ENCODE measurements around the gene CCT5.

Gene CCT5

DNA sequence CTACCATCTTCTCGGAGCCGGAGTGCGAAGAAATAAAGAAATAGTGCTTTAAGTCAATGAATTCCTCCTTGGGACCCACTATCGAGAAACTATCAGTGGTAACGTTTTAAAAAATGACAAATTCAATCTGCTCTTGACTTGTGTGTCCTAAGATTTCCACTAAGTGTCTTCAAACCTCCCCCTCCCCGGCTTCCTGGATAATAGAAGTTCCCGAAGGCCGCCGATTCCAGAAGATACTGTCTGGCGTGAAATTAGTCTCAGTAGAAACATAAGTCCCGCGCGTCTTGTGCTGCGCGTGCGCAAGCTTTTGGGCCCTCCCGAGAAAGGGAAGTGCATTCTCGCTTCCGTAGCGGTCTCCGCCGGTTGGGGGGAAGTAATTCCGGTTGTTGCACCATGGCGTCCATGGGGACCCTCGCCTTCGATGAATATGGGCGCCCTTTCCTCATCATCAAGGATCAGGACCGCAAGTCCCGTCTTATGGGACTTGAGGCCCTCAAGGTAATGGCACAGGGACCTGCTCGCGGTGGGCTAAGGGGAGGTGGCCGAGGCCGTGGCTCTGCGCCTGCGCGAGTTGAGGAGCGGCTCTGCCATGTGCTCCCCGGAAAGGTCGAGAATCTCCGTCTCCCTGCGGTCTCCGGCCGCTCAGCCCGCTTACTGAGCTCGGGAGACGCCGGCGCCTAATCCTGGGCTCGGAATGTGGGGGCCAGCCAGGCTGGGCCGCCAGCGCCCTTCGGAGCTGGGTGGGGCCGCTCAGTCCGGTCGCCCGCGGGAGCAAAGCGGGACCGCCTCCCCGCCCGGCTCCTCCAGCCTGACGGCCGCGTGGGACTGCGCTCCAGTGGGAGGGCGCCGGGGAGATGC lies at the start of gene CCT5:
TSS of gene CCT5 (plus strand) at position 333 of the 858 bp plus-strand sequence. CDS start at position 394, 61 bp downstream.
- Histone ChIP-seq H3K9ac (ENCODE audit: low read depth, low read length) (peak within 1 kb of the TSS; percentile 100), H3K9me3 (ENCODE audit: insufficient read depth, low read depth, low read length) (no peaks in the 10 kb centered on the region), H3K27ac (ENCODE audit: low read length) (peak within 1 kb of the TSS; percentile 96), H3K27me3 (ENCODE audit: insufficient read depth, low read length) (no peaks in the 10 kb centered on the region), H3K4me3 (ENCODE audit: low read length) (peak within 1 kb of the TSS; percentile 89), H3K4me1 (ENCODE audit: insufficient read depth, low read length) (peaks cover 6% of the 10 kb centered on the region; the same call in 1 of the 2 replicates), H3K36me3 (ENCODE audit: insufficient read depth, low read depth, low read length) (peaks cover 34% of the 10 kb centered on the region)

GRCh38 chr5:10201223-10201868 lies 48.7 kb upstream of the CCT5 start:
- Histone ChIP-seq H3K4me3 (ENCODE audit: low read length) (peak overlapping the region; percentile 30; the same call in 1 of the 2 replicates), H3K36me3 (ENCODE audit: insufficient read depth, low read depth, low read length) (no peaks in the 10 kb centered on the region), H3K9me3 (ENCODE audit: insufficient read depth, low read depth, low read length) (peaks cover 8% of the 10 kb centered on the region; the same call in 1 of the 2 replicates), H3K27me3 (ENCODE audit: insufficient read depth, low read length) (no peaks in the 10 kb centered on the region), H3K9ac (ENCODE audit: low read depth, low read length) (peak overlapping the region; percentile 5; the same call in 1 of the 2 replicates), H3K27ac (ENCODE audit: low read length) (no peak overlapping the region), H3K4me1 (ENCODE audit: insufficient read depth, low read length) (peaks cover 10% of the 10 kb centered on the region; the same call in 1 of the 2 replicates)

DNA sequence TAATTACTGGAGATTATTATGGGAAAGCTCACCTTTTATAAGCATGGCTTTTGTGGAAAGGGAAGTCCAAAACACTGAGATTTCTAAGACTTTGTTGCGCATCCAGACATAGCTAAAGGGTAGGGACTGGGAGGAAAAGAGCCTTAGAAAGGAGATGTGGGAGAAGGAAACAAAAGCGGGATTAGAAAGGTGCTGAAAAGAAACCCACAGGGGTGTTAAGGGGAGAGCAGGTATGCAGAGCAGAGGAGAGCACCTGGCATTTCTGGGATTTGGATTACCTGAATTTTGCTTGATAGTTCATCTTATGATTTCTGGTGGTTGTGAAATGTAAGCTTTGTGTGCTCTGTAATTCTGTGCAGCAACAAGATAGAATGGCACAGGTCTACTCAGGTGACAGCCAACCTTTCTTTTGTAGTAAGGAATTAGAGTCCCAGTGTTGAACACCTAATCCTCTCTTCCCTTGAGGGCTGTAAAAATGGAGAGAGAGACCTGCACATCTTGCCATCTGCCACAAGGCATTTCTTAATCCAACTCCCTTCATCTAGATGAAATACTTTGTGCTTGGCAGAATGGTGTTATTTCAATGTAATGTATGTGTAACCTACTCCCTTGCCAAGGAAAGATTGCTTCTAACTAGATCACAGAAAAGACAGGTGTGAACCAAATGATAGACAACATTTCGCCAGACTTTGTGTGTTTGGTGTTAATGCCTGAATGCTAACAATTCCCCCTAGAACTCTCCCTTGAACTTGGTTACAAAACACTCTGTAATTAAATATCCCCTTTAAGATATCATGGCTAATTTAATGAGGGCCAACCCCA lies 47.8 kb upstream of the CCT5 start:
- Histone ChIP-seq H3K36me3 (ENCODE audit: insufficient read depth, low read depth, low read length) (no peaks in the 10 kb centered on the region), H3K4me3 (ENCODE audit: low read length) (peak overlapping the region; percentile 30; the same call in 1 of the 2 replicates), H3K27me3 (ENCODE audit: insufficient read depth, low read length) (no peaks in the 10 kb centered on the region), H3K9me3 (ENCODE audit: insufficient read depth, low read depth, low read length) (peaks cover 8% of the 10 kb centered on the region; the same call in 1 of the 2 replicates), H3K27ac (ENCODE audit: low read length) (no peak overlapping the region), H3K4me1 (ENCODE audit: insufficient read depth, low read length) (peaks cover 10% of the 10 kb centered on the region; the same call in 1 of the 2 replicates), H3K9ac (ENCODE audit: low read depth, low read length) (peak overlapping the region; percentile 5; the same call in 1 of the 2 replicates)

- H3K27ac ChIP-seq (ENCODE audit: low read length): no peak overlapping the region
- H3K36me3 ChIP-seq (ENCODE audit: insufficient read depth, low read depth, low read length): no peaks in the 10 kb centered on the region
- no peak overlapping the region for H3K4me3 ChIP-seq (ENCODE audit: low read length)
- H3K9ac ChIP-seq (ENCODE audit: low read depth, low read length): no peak overlapping the region
- H3K4me1 ChIP-seq (ENCODE audit: insufficient read depth, low read length): no peaks in the 10 kb centered on the region
- no peaks in the 10 kb centered on the region for H3K9me3 ChIP-seq (ENCODE audit: insufficient read depth, low read depth, low read length)
- H3K27me3 ChIP-seq (ENCODE audit: insufficient read depth, low read length): no peaks in the 10 kb centered on the region
Measured at GRCh38 chr5:10209004-10209403, 41.1 kb upstream of the CCT5 start.

GRCh38 chr5:10213316-10213715 lies 36.8 kb upstream of the CCT5 start:
- Histone ChIP-seq H3K27ac (ENCODE audit: low read length) (no peak overlapping the region), H3K9me3 (ENCODE audit: insufficient read depth, low read depth, low read length) (no peaks in the 10 kb centered on the region), H3K27me3 (ENCODE audit: insufficient read depth, low read length) (no peaks in the 10 kb centered on the region), H3K36me3 (ENCODE audit: insufficient read depth, low read depth, low read length) (no peaks in the 10 kb centered on the region), H3K4me1 (ENCODE audit: insufficient read depth, low read length) (no peaks in the 10 kb centered on the region), H3K4me3 (ENCODE audit: low read length) (no peak overlapping the region), H3K9ac (ENCODE audit: low read depth, low read length) (no peak overlapping the region)

DNA sequence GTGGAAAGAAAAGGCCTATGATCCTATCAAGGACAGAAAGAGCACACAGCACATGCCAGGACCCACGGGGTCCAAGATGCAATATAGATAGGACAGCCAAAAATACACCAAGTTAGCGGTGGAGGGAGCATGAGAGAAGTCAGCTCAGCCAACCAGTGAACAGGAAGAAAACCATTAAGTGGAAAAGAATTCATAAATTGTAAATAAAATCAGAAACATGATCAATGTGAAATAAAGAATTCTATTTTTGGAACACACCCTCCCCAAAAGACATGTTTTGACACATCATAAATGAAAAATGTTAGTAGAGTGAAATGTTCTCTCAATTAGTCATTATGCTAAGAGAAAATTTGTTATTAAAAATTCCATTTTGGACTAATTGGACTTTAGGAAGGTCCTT lies 36.0 kb upstream of the CCT5 start:
- Histone ChIP-seq H3K9me3 (ENCODE audit: insufficient read depth, low read depth, low read length) (no peaks in the 10 kb centered on the region), H3K27me3 (ENCODE audit: insufficient read depth, low read length) (no peaks in the 10 kb centered on the region), H3K27ac (ENCODE audit: low read length) (no peak overlapping the region), H3K9ac (ENCODE audit: low read depth, low read length) (no peak overlapping the region), H3K4me3 (ENCODE audit: low read length) (no peak overlapping the region), H3K4me1 (ENCODE audit: insufficient read depth, low read length) (no peaks in the 10 kb centered on the region), H3K36me3 (ENCODE audit: insufficient read depth, low read depth, low read length) (no peaks in the 10 kb centered on the region)

DNA sequence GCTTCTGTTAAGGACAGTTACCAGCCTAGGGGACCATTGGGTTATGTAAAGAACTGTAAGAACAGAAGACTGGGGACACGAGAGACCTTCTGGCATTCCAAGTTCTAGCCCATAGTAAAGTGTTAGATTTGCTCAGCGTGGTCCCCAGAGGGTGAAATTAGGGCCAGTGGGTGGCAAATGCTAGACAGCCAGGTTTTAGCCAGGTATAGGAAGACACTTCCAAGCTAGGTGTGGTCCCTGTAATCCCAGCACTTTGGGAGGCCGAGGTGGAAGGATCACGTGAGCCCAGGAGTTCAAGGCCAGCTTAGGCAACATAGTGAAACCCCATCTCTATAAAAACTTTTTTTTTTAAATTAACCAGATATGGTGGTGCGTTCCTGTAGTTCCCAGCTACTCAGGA lies 34.7 kb upstream of the CCT5 start:
- H3K4me1 ChIP-seq (ENCODE audit: insufficient read depth, low read length): no peaks in the 10 kb centered on the region
- no peaks in the 10 kb centered on the region for H3K36me3 ChIP-seq (ENCODE audit: insufficient read depth, low read depth, low read length)
- no peak overlapping the region for H3K27ac ChIP-seq (ENCODE audit: low read length)
- no peak overlapping the region for H3K9ac ChIP-seq (ENCODE audit: low read depth, low read length)
- H3K4me3 ChIP-seq (ENCODE audit: low read length): no peak overlapping the region
- H3K27me3 ChIP-seq (ENCODE audit: insufficient read depth, low read length): no peaks in the 10 kb centered on the region
- no peaks in the 10 kb centered on the region for H3K9me3 ChIP-seq (ENCODE audit: insufficient read depth, low read depth, low read length)

DNA sequence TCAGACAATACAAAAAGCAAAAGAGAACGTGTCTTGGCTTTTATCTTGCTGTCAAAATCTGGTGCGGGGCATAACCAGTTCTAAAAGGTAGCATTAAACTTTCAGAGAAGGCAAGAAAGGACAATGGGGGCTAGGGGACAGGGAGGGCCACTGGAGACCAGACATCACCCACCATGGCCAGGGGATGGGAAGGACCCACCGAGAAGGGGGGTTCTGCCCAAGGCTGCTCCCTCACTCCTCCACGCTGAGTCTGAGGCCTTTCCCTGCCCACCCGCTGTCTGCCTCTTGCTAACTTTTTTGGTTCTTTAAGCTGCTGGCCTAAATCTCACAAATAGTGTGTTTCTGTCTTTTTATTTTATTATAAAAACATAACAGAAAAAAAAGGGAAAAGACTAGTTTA lies 34.0 kb upstream of the CCT5 start:
- Histone ChIP-seq H3K9ac (ENCODE audit: low read depth, low read length) (no peak overlapping the region), H3K4me3 (ENCODE audit: low read length) (no peak overlapping the region), H3K36me3 (ENCODE audit: insufficient read depth, low read depth, low read length) (no peaks in the 10 kb centered on the region), H3K27ac (ENCODE audit: low read length) (no peak overlapping the region), H3K27me3 (ENCODE audit: insufficient read depth, low read length) (no peaks in the 10 kb centered on the region), H3K9me3 (ENCODE audit: insufficient read depth, low read depth, low read length) (no peaks in the 10 kb centered on the region), H3K4me1 (ENCODE audit: insufficient read depth, low read length) (no peaks in the 10 kb centered on the region)

DNA sequence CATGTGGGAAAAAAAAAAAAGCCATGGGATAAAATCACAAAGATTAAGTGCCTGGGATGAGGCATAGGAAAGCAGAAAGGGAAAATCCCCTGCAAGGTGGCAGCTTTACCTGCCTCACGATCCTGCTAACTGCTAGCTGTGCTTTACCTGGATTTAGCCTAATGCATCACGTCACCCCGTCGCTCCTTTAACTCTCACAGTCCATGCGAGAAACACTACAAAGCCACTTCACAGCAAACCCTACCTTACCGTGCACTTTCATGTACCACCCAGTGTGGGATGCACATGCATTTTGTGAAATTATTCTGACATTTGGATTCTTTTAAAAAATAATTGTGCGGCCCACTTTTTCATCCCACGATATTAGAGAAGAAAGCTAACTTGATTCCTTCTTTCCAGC lies 31.4 kb upstream of the CCT5 start:
- Histone ChIP-seq H3K9ac (ENCODE audit: low read depth, low read length) (no peak overlapping the region), H3K27ac (ENCODE audit: low read length) (no peak overlapping the region), H3K4me3 (ENCODE audit: low read length) (no peak overlapping the region), H3K36me3 (ENCODE audit: insufficient read depth, low read depth, low read length) (no peaks in the 10 kb centered on the region; the same call in 1 of the 2 replicates), H3K9me3 (ENCODE audit: insufficient read depth, low read depth, low read length) (no peaks in the 10 kb centered on the region), H3K27me3 (ENCODE audit: insufficient read depth, low read length) (no peaks in the 10 kb centered on the region), H3K4me1 (ENCODE audit: insufficient read depth, low read length) (no peaks in the 10 kb centered on the region)

DNA sequence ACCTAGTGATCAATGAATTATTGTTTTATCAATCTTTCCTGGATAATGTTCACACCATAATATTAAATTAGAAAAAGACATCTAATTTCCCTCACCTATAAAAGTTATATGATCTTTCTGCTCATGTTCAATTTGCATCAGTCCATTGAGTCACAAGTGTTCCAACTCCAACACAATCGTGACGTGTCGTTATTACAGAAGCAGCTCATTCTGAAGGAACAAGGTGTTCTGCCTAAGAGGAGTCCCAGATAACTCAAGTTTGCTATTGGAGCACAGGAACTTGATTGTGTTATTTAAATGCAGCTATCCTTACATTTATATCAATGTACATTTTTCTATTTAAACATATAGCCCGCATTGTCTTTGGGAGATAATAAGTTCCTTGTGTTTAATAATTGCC lies 31.0 kb upstream of the CCT5 start:
- Histone ChIP-seq H3K27ac (ENCODE audit: low read length) (no peak overlapping the region), H3K4me1 (ENCODE audit: insufficient read depth, low read length) (no peaks in the 10 kb centered on the region), H3K9me3 (ENCODE audit: insufficient read depth, low read depth, low read length) (no peaks in the 10 kb centered on the region), H3K36me3 (ENCODE audit: insufficient read depth, low read depth, low read length) (no peaks in the 10 kb centered on the region; the same call in 1 of the 2 replicates), H3K4me3 (ENCODE audit: low read length) (no peak overlapping the region), H3K9ac (ENCODE audit: low read depth, low read length) (no peak overlapping the region), H3K27me3 (ENCODE audit: insufficient read depth, low read length) (no peaks in the 10 kb centered on the region)

GRCh38 chr5:10220248-10220647 lies 29.8 kb upstream of the CCT5 start:
- Histone ChIP-seq H3K4me3 (ENCODE audit: low read length) (no peak overlapping the region), H3K27ac (ENCODE audit: low read length) (no peak overlapping the region), H3K9me3 (ENCODE audit: insufficient read depth, low read depth, low read length) (peaks cover 5% of the 10 kb centered on the region; the same call in 1 of the 2 replicates), H3K27me3 (ENCODE audit: insufficient read depth, low read length) (no peaks in the 10 kb centered on the region), H3K4me1 (ENCODE audit: insufficient read depth, low read length) (no peaks in the 10 kb centered on the region), H3K9ac (ENCODE audit: low read depth, low read length) (no peak overlapping the region), H3K36me3 (ENCODE audit: insufficient read depth, low read depth, low read length) (no peaks in the 10 kb centered on the region; the same call in 1 of the 2 replicates)
